MM.1S (cell line): Measurements from ENCODE around the gene PIK3CD.

ENCODE experiments used
- DNase-seq: peaks from one replicate; pipeline ENCODE4 v3.0.0-alpha.2; 2015
- H2AFZ ChIP-seq: fragments of 300-600 bp; sonication (generic); 2 replicates; pipeline ENCODE4 v1.6.0; 2016; ENCODE audit warnings: antibody characterized with exemption, low read length
- H3F3A ChIP-seq: fragments of 300-600 bp; sonication (generic); 2 replicates; pipeline ENCODE4 v1.6.1; 2016; ENCODE audit warnings: mild to moderate bottlenecking, antibody characterized with exemption, low read length, moderate library complexity, mixed read lengths; ENCODE audit not compliant: insufficient read depth
- H3K27ac ChIP-seq: fragments of 300-600 bp; sonication (generic); 2 replicates; pipeline ENCODE4 v1.5.1; 2016; ENCODE audit warnings: mild to moderate bottlenecking, low read length
- H3K27me3 ChIP-seq: fragments of 300-600 bp; sonication (generic); replicated peaks from 2 replicates; pipeline ENCODE4 v1.6.0; 2016; ENCODE audit warnings: low read length; ENCODE audit not compliant: insufficient read depth
- H3K36me3 ChIP-seq: fragments of 300-600 bp; sonication (generic); replicated peaks from 2 replicates; pipeline ENCODE4 v1.6.1; 2016; ENCODE audit warnings: mild to moderate bottlenecking, low read length, mixed read lengths; ENCODE audit not compliant: insufficient read depth
- H3K4me1 ChIP-seq: fragments of 300-600 bp; sonication (generic); 2 replicates; pipeline ENCODE4 v1.6.1; 2016; ENCODE audit warnings: low read length, mixed read lengths
- H3K4me2 ChIP-seq: fragments of 300-600 bp; sonication (generic); 2 replicates; pipeline ENCODE4 v1.6.0; 2016; ENCODE audit warnings: low read depth, low read length
- H3K4me3 ChIP-seq: fragments of 300-600 bp; sonication (generic); 2 replicates; pipeline ENCODE4 v1.5.1; 2016; ENCODE audit warnings: low read length, mixed read lengths
- H3K79me2 ChIP-seq: fragments of 300-600 bp; sonication (generic); 2 replicates; pipeline ENCODE4 v1.6.1; 2016; ENCODE audit warnings: mixed run types, low read length, mixed read lengths
- H3K9ac ChIP-seq: fragments of 300-600 bp; sonication (generic); 2 replicates; pipeline ENCODE4 v1.6.1; 2016; ENCODE audit warnings: low read length, mixed read lengths
- H3K9me2 ChIP-seq: fragments of 300-600 bp; sonication (generic); replicated peaks from 2 replicates; pipeline ENCODE4 v1.6.1; 2016; ENCODE audit warnings: mild to moderate bottlenecking, low read length, mixed read lengths; ENCODE audit not compliant: insufficient read depth
- H3K9me3 ChIP-seq: fragments of 300-600 bp; sonication (generic); replicated peaks from 2 replicates; pipeline ENCODE4 v1.6.1; 2016; ENCODE audit warnings: mild to moderate bottlenecking, low read length, mixed read lengths; ENCODE audit not compliant: insufficient read depth
- H4K20me1 ChIP-seq: fragments of 300-600 bp; sonication (generic); 2 replicates; pipeline ENCODE4 v1.6.1; 2016; ENCODE audit warnings: mild to moderate bottlenecking, low read length, moderate library complexity, mixed read lengths; ENCODE audit not compliant: insufficient read depth
- EZH2 ChIP-seq: fragments of 300-600 bp; sonication (generic); optimal IDR thresholded peaks from 2 replicates; pipeline ENCODE3; 2017; ENCODE audit warnings: low read depth, mild to moderate bottlenecking, antibody characterized with exemption, low read length, mixed read lengths
- EZH2phosphoT487 ChIP-seq: fragments of 300-600 bp; sonication (generic); IDR thresholded peaks from 2 replicates; pipeline ENCODE4 v1.6.1; 2018; ENCODE audit warnings: antibody characterized with exemption, low read length
- TF ChIP-seq, protein P1 (sequence below): fragments of 300-600 bp; sonication (generic); IDR thresholded peaks from 2 replicates; pipeline ENCODE4 v1.5.1; 2016; ENCODE audit warnings: antibody characterized with exemption, low read length, mixed read lengths

Gene PIK3CD

DNA sequence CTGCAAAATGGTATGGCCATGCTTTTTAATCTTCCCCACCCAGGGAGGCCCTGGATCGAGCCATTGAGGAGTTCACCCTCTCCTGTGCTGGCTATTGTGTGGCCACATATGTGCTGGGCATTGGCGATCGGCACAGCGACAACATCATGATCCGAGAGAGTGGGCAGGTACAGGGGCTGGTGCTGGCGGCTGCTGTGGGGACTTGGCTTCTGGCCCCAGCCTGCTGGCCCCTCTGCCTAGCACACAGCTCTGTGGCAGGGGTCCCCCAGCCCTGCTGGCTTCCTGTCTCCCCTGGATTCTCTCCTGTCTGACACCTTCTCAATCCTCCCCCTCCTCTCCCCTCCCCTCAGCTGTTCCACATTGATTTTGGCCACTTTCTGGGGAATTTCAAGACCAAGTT lies 72.4 kb downstream of the PIK3CD start:
- H3K4me1 ChIP-seq = peaks cover 8% of the 10 kb centered on the region; the same call in 1 of the 2 replicates
- no peaks in the 10 kb centered on the region for H4K20me1 ChIP-seq
- H3K79me2 ChIP-seq = no peaks in the 10 kb centered on the region
- H3K4me2 ChIP-seq = no peak overlapping the region
- no peak overlapping the region for H3K9ac ChIP-seq
- DNase-seq = no peak
- no peaks in the 10 kb centered on the region for H3K27me3 ChIP-seq
- no peak overlapping the region for H3K27ac ChIP-seq
- no peak overlapping the region for H2AFZ ChIP-seq
- no peaks in the 10 kb centered on the region for H3F3A ChIP-seq
- H3K36me3 ChIP-seq = no peaks in the 10 kb centered on the region
- no peak for TF ChIP-seq EZH2phosphoT487
- no peak for TF ChIP-seq EZH2
- TF ChIP-seq, protein P1, sequence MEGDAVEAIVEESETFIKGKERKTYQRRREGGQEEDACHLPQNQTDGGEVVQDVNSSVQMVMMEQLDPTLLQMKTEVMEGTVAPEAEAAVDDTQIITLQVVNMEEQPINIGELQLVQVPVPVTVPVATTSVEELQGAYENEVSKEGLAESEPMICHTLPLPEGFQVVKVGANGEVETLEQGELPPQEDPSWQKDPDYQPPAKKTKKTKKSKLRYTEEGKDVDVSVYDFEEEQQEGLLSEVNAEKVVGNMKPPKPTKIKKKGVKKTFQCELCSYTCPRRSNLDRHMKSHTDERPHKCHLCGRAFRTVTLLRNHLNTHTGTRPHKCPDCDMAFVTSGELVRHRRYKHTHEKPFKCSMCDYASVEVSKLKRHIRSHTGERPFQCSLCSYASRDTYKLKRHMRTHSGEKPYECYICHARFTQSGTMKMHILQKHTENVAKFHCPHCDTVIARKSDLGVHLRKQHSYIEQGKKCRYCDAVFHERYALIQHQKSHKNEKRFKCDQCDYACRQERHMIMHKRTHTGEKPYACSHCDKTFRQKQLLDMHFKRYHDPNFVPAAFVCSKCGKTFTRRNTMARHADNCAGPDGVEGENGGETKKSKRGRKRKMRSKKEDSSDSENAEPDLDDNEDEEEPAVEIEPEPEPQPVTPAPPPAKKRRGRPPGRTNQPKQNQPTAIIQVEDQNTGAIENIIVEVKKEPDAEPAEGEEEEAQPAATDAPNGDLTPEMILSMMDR = no peak
- H3K4me3 ChIP-seq = no peak overlapping the region
- no peaks in the 10 kb centered on the region for H3K9me3 ChIP-seq
- no peaks in the 10 kb centered on the region for H3K9me2 ChIP-seq

DNA sequence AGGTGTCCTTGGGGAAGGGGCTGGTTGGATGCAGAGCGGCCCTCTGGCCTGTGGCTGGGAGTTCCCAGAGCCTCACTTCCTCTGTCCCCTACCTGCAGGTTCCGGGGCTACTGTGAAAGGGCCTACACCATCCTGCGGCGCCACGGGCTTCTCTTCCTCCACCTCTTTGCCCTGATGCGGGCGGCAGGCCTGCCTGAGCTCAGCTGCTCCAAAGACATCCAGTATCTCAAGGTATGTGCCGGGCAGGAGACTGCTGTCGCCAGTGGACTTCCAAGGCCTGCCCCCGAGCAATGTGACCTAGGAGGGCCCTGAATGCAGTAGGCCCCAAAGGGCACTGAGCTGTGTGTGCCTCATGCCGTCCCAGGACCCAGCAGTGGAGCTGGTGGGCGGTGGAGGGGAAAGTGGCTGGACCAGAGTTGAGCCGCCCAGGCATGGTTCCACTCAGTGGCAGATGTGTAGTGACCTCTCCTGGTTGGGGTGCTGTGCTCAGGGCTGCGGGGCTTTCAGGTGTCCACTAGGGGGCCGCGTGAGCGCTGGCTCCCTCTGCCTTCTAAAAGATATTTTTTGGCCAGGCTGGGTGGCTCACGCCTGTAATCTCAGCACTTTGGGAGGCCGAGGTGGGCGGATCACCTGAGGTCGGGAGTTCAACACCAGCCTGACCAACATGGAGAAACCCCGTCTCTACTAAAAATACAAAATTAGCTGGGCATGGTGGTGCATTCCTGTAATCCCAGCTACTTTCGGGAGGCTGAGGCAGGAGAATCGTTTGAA lies 73.4 kb downstream of the PIK3CD start:
- Histone ChIP-seq H3K9me3 (no peaks in the 10 kb centered on the region), H3K4me2 (no peak overlapping the region), H3K4me3 (no peak overlapping the region), H3F3A (no peaks in the 10 kb centered on the region), H2AFZ (no peak overlapping the region), H3K9ac (no peak overlapping the region), H3K36me3 (no peaks in the 10 kb centered on the region), H3K27ac (no peak overlapping the region), H3K79me2 (no peaks in the 10 kb centered on the region), H3K4me1 (peaks cover 8% of the 10 kb centered on the region; the same call in 1 of the 2 replicates), H3K27me3 (no peaks in the 10 kb centered on the region), H3K9me2 (no peaks in the 10 kb centered on the region), H4K20me1 (no peaks in the 10 kb centered on the region)
- TF ChIP-seq EZH2 (no peak), EZH2phosphoT487 (no peak)
- TF ChIP-seq, protein P1 = peak; percentile 85
- peak; percentile 68 for DNase-seq

DNA sequence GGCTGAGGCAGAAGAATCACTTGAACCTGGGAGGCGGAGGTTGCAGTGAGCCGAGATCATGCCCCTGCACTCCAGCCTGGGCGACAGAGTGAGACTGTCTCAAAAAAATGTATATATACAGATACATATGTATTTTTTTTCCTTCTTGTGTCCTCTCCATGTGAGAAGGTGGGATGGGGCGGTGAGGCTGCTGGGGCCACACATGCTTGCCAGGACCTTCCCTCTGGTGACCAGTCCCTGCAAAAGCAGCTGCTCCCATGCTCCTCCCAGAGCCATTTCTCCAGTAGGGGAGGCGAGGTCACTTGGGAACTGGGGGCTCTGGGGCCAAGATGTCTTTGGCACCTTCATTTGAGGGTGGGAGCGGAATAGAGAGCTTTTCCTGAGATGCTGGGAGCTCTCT lies 74.9 kb downstream of the PIK3CD start:
- no peaks in the 10 kb centered on the region for H4K20me1 ChIP-seq
- TF ChIP-seq, protein P1 = no peak
- TF ChIP-seq EZH2 (no peak), EZH2phosphoT487 (no peak)
- no peaks in the 10 kb centered on the region for H3K36me3 ChIP-seq
- DNase-seq = no peak
- no peak overlapping the region for H2AFZ ChIP-seq
- no peaks in the 10 kb centered on the region for H3K9me2 ChIP-seq
- no peaks in the 10 kb centered on the region for H3K27me3 ChIP-seq
- no peak overlapping the region for H3K27ac ChIP-seq
- H3K9ac ChIP-seq = no peak overlapping the region
- H3K4me1 ChIP-seq = peaks cover 3% of the 10 kb centered on the region; the same call in 1 of the 2 replicates
- H3F3A ChIP-seq = no peaks in the 10 kb centered on the region
- H3K79me2 ChIP-seq = no peaks in the 10 kb centered on the region
- H3K4me3 ChIP-seq = no peak overlapping the region
- no peak overlapping the region for H3K4me2 ChIP-seq
- no peaks in the 10 kb centered on the region for H3K9me3 ChIP-seq
